GM23338 (cell line): Measurements from ENCODE around the gene CCDC82. TPM values are rescaled to one million over a fixed set of nuclear protein-coding genes. Genes with fewer than 3 reads are reported as not detected.

ENCODE experiments used
- ATAC-seq: fragments of 200-7000 bp; cut with Tn5 transposase; 3 replicates; pipeline ENCODE4 v1.9.1; 2020
- DNase-seq: peaks from one replicate; pipeline ENCODE4 v3.0.0-alpha.2; 2015; ENCODE audit warnings: low spot score
- H2AFZ ChIP-seq: fragments of 200-600 bp; sonication (generic); 2 replicates; pipeline ENCODE4 v1.8.0; 2016; ENCODE audit warnings: antibody characterized with exemption, mild to moderate bottlenecking, moderate library complexity
- H3F3A ChIP-seq: fragments of 200-600 bp; sonication (generic); replicated peaks from 2 replicates; pipeline ENCODE4 v1.8.0; 2017; ENCODE audit warnings: antibody characterized with exemption, mixed run types, low read depth
- H3K27ac ChIP-seq: fragments of 200-600 bp; sonication (generic); 2 replicates; pipeline ENCODE4 v1.6.1; 2016; ENCODE audit warnings: low read depth
- H3K27me3 ChIP-seq: fragments of 200-600 bp; sonication (generic); 2 replicates; pipeline ENCODE4 v1.8.0; 2016; ENCODE audit warnings: mild to moderate bottlenecking, mixed run types, moderate library complexity; ENCODE audit not compliant: insufficient read depth
- H3K36me3 ChIP-seq: fragments of 200-600 bp; sonication (generic); 2 replicates; pipeline ENCODE4 v1.8.0; 2016; ENCODE audit warnings: mild to moderate bottlenecking; ENCODE audit not compliant: insufficient read depth
- H3K4me1 ChIP-seq: fragments of 200-600 bp; sonication (generic); 2 replicates; pipeline ENCODE4 v1.8.0; 2016; ENCODE audit warnings: mild to moderate bottlenecking, moderate library complexity; ENCODE audit not compliant: insufficient read depth
- H3K4me2 ChIP-seq: fragments of 200-600 bp; sonication (generic); 2 replicates; pipeline ENCODE4 v1.7.1; 2017; ENCODE audit warnings: mixed run types
- H3K4me3 ChIP-seq: fragments of 200-600 bp; sonication (generic); 2 replicates; pipeline ENCODE4 v1.6.1; 2016; ENCODE audit warnings: mixed run types
- H3K79me2 ChIP-seq: fragments of 200-600 bp; sonication (generic); replicated peaks from 2 replicates; pipeline ENCODE4 v1.8.0; 2017; ENCODE audit warnings: mild to moderate bottlenecking; ENCODE audit not compliant: insufficient read depth
- H3K9me2 ChIP-seq: fragments of 200-600 bp; sonication (generic); 2 replicates; pipeline ENCODE4 v1.8.0; 2017; ENCODE audit not compliant: insufficient read depth
- H4K20me1 ChIP-seq: fragments of 200-600 bp; sonication (generic); replicated peaks from 2 replicates; pipeline ENCODE4 v1.8.0; 2017; ENCODE audit warnings: mild to moderate bottlenecking; ENCODE audit not compliant: insufficient read depth
- H3K27ac Mint-ChIP-seq: 2 replicates; pipeline ENCODE4 v1.8.0; 2020; ENCODE audit warnings: inconsistent platforms, mild to moderate bottlenecking, moderate library complexity, mixed read lengths
- H3K27me3 Mint-ChIP-seq: 3 replicates; pipeline ENCODE4 v1.8.0; 2022; ENCODE audit warnings: low read depth, mild to moderate bottlenecking, moderate library complexity, mixed read lengths, inconsistent platforms; ENCODE audit not compliant: insufficient read depth, poor library complexity
- H3K36me3 Mint-ChIP-seq: 3 replicates; pipeline ENCODE4 v1.8.0; 2021; ENCODE audit warnings: low read depth, mild to moderate bottlenecking, inconsistent platforms, moderate library complexity, mixed read lengths
- H3K4me1 Mint-ChIP-seq: 3 replicates; pipeline ENCODE4 v1.8.0; 2020; ENCODE audit warnings: mild to moderate bottlenecking, inconsistent platforms, mixed read lengths
- H3K4me3 Mint-ChIP-seq: 3 replicates; pipeline ENCODE4 v1.8.0; 2021; ENCODE audit warnings: moderate library complexity, mild to moderate bottlenecking, inconsistent platforms, mixed read lengths
- H3K9me3 Mint-ChIP-seq: 3 replicates; pipeline ENCODE4 v1.8.0; 2020; ENCODE audit warnings: moderate library complexity, mild to moderate bottlenecking, inconsistent platforms, mixed read lengths
- CTCF ChIP-seq, 2 experiments: fragments of 200-600 bp in 1 of 2; sonication (generic) in 1 of 2; conservative IDR thresholded peaks; 2 replicates each; pipeline versions ENCODE4 v1.5.1 to v1.6.1; 2016 to 2017; ENCODE audit warnings: antibody characterized with exemption in 2 of 2, low read depth in 2 of 2, mild to moderate bottlenecking in 2 of 2, moderate library complexity in 1 of 2
- ETS1 ChIP-seq: IDR thresholded peaks from 2 replicates; pipeline ENCODE4 v1.6.1; 2016; ENCODE audit warnings: antibody characterized with exemption
- EZH2 ChIP-seq: fragments of 200-600 bp; sonication (generic); IDR thresholded peaks from one replicate; pipeline ENCODE4 v1.8.0; 2017; ENCODE audit warnings: antibody characterized with exemption, mild to moderate bottlenecking, low read depth; ENCODE audit not compliant: unreplicated experiment
- EZH2phosphoT487 ChIP-seq: fragments of 200-600 bp; sonication (generic); IDR thresholded peaks from one replicate; pipeline ENCODE4 v1.8.1; 2018; ENCODE audit warnings: antibody characterized with exemption; ENCODE audit not compliant: unreplicated experiment
- POLR2AphosphoS5 ChIP-seq: IDR thresholded peaks from 2 replicates; pipeline ENCODE4 v1.6.1; 2016; ENCODE audit warnings: antibody characterized with exemption, low read depth
- REST ChIP-seq: IDR thresholded peaks from one replicate; pipeline ENCODE4 v1.6.1; 2018; ENCODE audit warnings: antibody characterized with exemption; ENCODE audit not compliant: unreplicated experiment
- polyA plus RNA-seq: library from polyadenylated mRNA; unstranded; fragments of >200 nt; fragmentation: Nextera tagmentation; extraction: Ambion mirVana; gene quantifications from 2 replicates; pipeline ENCODE4 v1.2.1, GENCODE V29; 2016
- total RNA-seq: library from RNA; depleted of rRNA; stranded (reverse); fragments of >200 nt; shearing (Covaris generic); gene quantifications from 2 replicates; pipeline ENCODE4 v1.2.3, GENCODE V29; 2014

CCDC82 gene
- total and polyA plus RNA-seq, 2 experiments from 2014 or later = 15.7 to 45.8 TPM

- peaks cover 5% of the 10 kb centered on the region; the same call in 1 of the 2 replicates for H3F3A ChIP-seq
- Mint-ChIP-seq H3K36me3 (peaks cover 15% of the 10 kb centered on the region; the same call in 2 of the 3 replicates), H3K27ac (no peak overlapping the region), H3K9me3 (peaks cover 10% of the 10 kb centered on the region; the same call in 2 of the 3 replicates), H3K27me3 (peaks cover 1% of the 10 kb centered on the region), H3K4me1 (peaks cover 4% of the 10 kb centered on the region; the same call in 2 of the 3 replicates), H3K4me3 (no peak overlapping the region)
- H3K9me2 ChIP-seq = no peaks in the 10 kb centered on the region
- TF ChIP-seq EZH2 (no peak), CTCF (conservative IDR thresholded peaks at IDR 0.05; ENCODE audit: low read depth in 2 of 2) (peak; percentile 71 to 86)
- DNase-seq = peak; percentile 68
- H3K4me1 ChIP-seq = 0 out of 2 replicates have a peak, but pooled peaks cover 5% of the 10 kb centered on the region
- no peak for ATAC-seq
- no peaks in the 10 kb centered on the region for H3K27me3 ChIP-seq
- no peaks in the 10 kb centered on the region for H4K20me1 ChIP-seq
- no peak overlapping the region for H3K4me3 ChIP-seq
- H3K36me3 ChIP-seq = no peaks in the 10 kb centered on the region
- H3K4me2 ChIP-seq = no peak overlapping the region
- H3K27ac ChIP-seq = no peak overlapping the region
- H2AFZ ChIP-seq = no peak overlapping the region
- H3K79me2 ChIP-seq = peaks cover 10% of the 10 kb centered on the region
These were observed 4.1 kb upstream of the CCDC82 start for GRCh38 chr11:96393753-96394348.

GRCh38 chr11:96391698-96392307 lies 2.1 kb upstream of the CCDC82 start:
- no peaks in the 10 kb centered on the region for H4K20me1 ChIP-seq
- no peaks in the 10 kb centered on the region for H3K9me2 ChIP-seq
- no peak overlapping the region for H3K27ac Mint-ChIP-seq
- 0 out of 2 replicates have a peak, but pooled peaks cover 11% of the 10 kb centered on the region for H3K4me1 ChIP-seq
- H3K27me3 Mint-ChIP-seq = peaks cover 1% of the 10 kb centered on the region
- ATAC-seq (no peak), DNase-seq (no peak)
- peaks cover 10% of the 10 kb centered on the region; the same call in 2 of the 3 replicates for H3K9me3 Mint-ChIP-seq
- H3K4me2 ChIP-seq = no peak overlapping the region
- H2AFZ ChIP-seq = no peak overlapping the region
- H3F3A ChIP-seq = peaks cover 5% of the 10 kb centered on the region; the same call in 1 of the 2 replicates
- H3K4me1 Mint-ChIP-seq = peaks cover 11% of the 10 kb centered on the region
- no peak overlapping the region for H3K27ac ChIP-seq
- no peaks in the 10 kb centered on the region for H3K36me3 ChIP-seq
- H3K79me2 ChIP-seq = peaks cover 31% of the 10 kb centered on the region
- H3K4me3 Mint-ChIP-seq = no peak overlapping the region
- peaks cover 15% of the 10 kb centered on the region; the same call in 2 of the 3 replicates for H3K36me3 Mint-ChIP-seq
- no peak overlapping the region for H3K4me3 ChIP-seq
- no peaks in the 10 kb centered on the region for H3K27me3 ChIP-seq
- TF ChIP-seq EZH2phosphoT487 (no peak), ETS1 (no peak), POLR2AphosphoS5 (no peak), EZH2 (no peak), CTCF (conservative IDR thresholded peaks at IDR 0.05; ENCODE audit: low read depth in 2 of 2) (no peak), REST (no peak)
